Activated CD4-positive, alpha-beta T cell treated with anti-CD3 and anti-CD28 coated beads for 36 hours (primary cell): ENCODE data around the gene NEURL1B. TPM values are rescaled to one million over a fixed set of nuclear protein-coding genes. Genes with fewer than 3 reads are reported as not detected.

Source experiments
- ATAC-seq: fragments of 200-7000 bp; cut with Tn5 transposase; one replicate; pipeline ENCODE4 v1.10.0; 2021; ENCODE audit warnings: mild to moderate bottlenecking, moderate library complexity
- CTCF ChIA-PET: fragments of 350-600 bp; sonication (Branson Sonifier 250); formaldehyde crosslinking; loops from one replicate; lab custom pipeline; 2021; ENCODE audit warnings: antibody characterized with exemption; lab: Charles Lee
- POLR2A ChIA-PET: fragments of 350-600 bp; sonication (Branson Sonifier 250); formaldehyde crosslinking; loops from one replicate; lab custom pipeline; 2021; ENCODE audit warnings: antibody characterized with exemption, inconsistent platforms; lab: Charles Lee
- DNase-seq: peaks from one replicate; pipeline ENCODE4 v3.0.0-alpha.2; 2020
- H3K27ac Mint-ChIP-seq: one replicate; pipeline ENCODE4 v1.8.0; 2021; ENCODE audit warnings: mixed read lengths
- H3K27me3 Mint-ChIP-seq: one replicate; pipeline ENCODE4 v1.8.0; 2021; ENCODE audit warnings: mixed read lengths
- H3K36me3 Mint-ChIP-seq: one replicate; pipeline ENCODE4 v1.8.0; 2021; ENCODE audit warnings: low read depth, mixed read lengths
- H3K4me1 Mint-ChIP-seq: one replicate; pipeline ENCODE4 v1.8.0; 2021; ENCODE audit warnings: mixed read lengths
- H3K4me3 Mint-ChIP-seq: one replicate; pipeline ENCODE4 v1.8.0; 2021; ENCODE audit warnings: mild to moderate bottlenecking, moderate library complexity, mixed read lengths
- H3K9me3 Mint-ChIP-seq: one replicate; pipeline ENCODE4 v1.8.0; 2021; ENCODE audit warnings: low read depth, mixed read lengths
- intact Hi-C, 2 experiments: fragments of 100-400 bp; cut with DNase I in 1 of 2; cut with micrococcal nuclease in 1 of 2; formaldehyde crosslinking; loops; one replicate each; pipeline versions ENCODE4 v1.14.2 to v1.15.1; 2022 to 2024; cut with DNase I, micrococcal nuclease
- total RNA-seq, 2 experiments: library from RNA; stranded (reverse); gene quantifications; one replicate each; pipeline ENCODE4 v1.2.3, GENCODE V29; 2021

NEURL1B gene
- total RNA-seq, 2 experiments from 2014 or later = 0.16 to 0.19 TPM

- Mint-ChIP-seq H3K9me3 (no peaks in the 10 kb centered on the region), H3K36me3 (no peaks in the 10 kb centered on the region), H3K4me3 (no peak overlapping the region), H3K4me1 (no peaks in the 10 kb centered on the region), H3K27ac (no peak overlapping the region), H3K27me3 (no peaks in the 10 kb centered on the region)
- intact Hi-C loops = no loop called here
- CTCF ChIA-PET = interaction anchor here (0.6 to 1.9 kb wide), 5 partner anchors 14 to 895 kb away, joined by 3 to 6 read pairs (median 3); partner anchors contain the start of gene RPL26L1
- ATAC-seq (no peak), DNase-seq (no peak)
- POLR2A ChIA-PET = interaction anchor here (0.6 to 0.7 kb wide), 2 partner anchors 85 to 159 kb away, joined by 3 to 5 read pairs; no protein-coding TSS in a partner anchor
Measured at GRCh38 chr5:172728481-172729241, 87.6 kb downstream of the NEURL1B start.

- H3K27ac Mint-ChIP-seq = no peak overlapping the region
- no peak for ATAC-seq
- CTCF ChIA-PET = interaction anchor here (0.9 to 1.9 kb wide), 2 partner anchors 15 to 230 kb away, joined by 3 to 4 read pairs; partner anchors contain the start of gene RPL26L1
- DNase-seq = no peak
- no peaks in the 10 kb centered on the region for H3K9me3 Mint-ChIP-seq
- H3K36me3 Mint-ChIP-seq = no peaks in the 10 kb centered on the region
- intact Hi-C loops = no loop called here
- H3K27me3 Mint-ChIP-seq = no peaks in the 10 kb centered on the region
- POLR2A ChIA-PET = no interaction called here
- H3K4me1 Mint-ChIP-seq = no peaks in the 10 kb centered on the region
- no peak overlapping the region for H3K4me3 Mint-ChIP-seq
Measured at GRCh38 chr5:172729588-172729987, 88.5 kb downstream of the NEURL1B start.

GRCh38 chr5:172730222-172730621 lies 89.2 kb downstream of the NEURL1B start:
- H3K27ac Mint-ChIP-seq = no peak overlapping the region
- H3K9me3 Mint-ChIP-seq = no peaks in the 10 kb centered on the region
- no peak for ATAC-seq
- H3K4me1 Mint-ChIP-seq = no peaks in the 10 kb centered on the region
- intact Hi-C loops = no loop called here
- DNase-seq = no peak
- H3K27me3 Mint-ChIP-seq = no peaks in the 10 kb centered on the region
- no peaks in the 10 kb centered on the region for H3K36me3 Mint-ChIP-seq
- H3K4me3 Mint-ChIP-seq = no peak overlapping the region
- POLR2A ChIA-PET = no interaction called here
- CTCF ChIA-PET = interaction anchor here (1.9 kb wide), 1 partner anchor 16 kb away, joined by 4 read pairs; no protein-coding TSS in a partner anchor

GRCh38 chr5:172730981-172731679 lies 90.1 kb downstream of the NEURL1B start:
- H3K4me1 Mint-ChIP-seq = no peaks in the 10 kb centered on the region
- POLR2A ChIA-PET = no interaction called here
- ATAC-seq (no peak), DNase-seq (no peak)
- H3K4me3 Mint-ChIP-seq = no peak overlapping the region
- intact Hi-C loops = no loop called here
- no peak overlapping the region for H3K27ac Mint-ChIP-seq
- CTCF ChIA-PET = interaction anchor here (0.6 to 1.9 kb wide), 2 partner anchors 17 to 99 kb away, joined by 3 to 4 read pairs; no protein-coding TSS in a partner anchor
- no peaks in the 10 kb centered on the region for H3K36me3 Mint-ChIP-seq
- no peaks in the 10 kb centered on the region for H3K27me3 Mint-ChIP-seq
- H3K9me3 Mint-ChIP-seq = no peaks in the 10 kb centered on the region

GRCh38 chr5:172731680-172732074 lies 90.6 kb downstream of the NEURL1B start:
- no peaks in the 10 kb centered on the region for H3K36me3 Mint-ChIP-seq
- intact Hi-C loops = no loop called here
- no peaks in the 10 kb centered on the region for H3K9me3 Mint-ChIP-seq
- no peaks in the 10 kb centered on the region for H3K4me1 Mint-ChIP-seq
- DNase-seq = no peak
- ChIA-PET CTCF (interaction anchor here (0.6 to 1.1 kb wide), 2 partner anchors 99 to 202 kb away, joined by 3 to 4 read pairs; no protein-coding TSS in a partner anchor), POLR2A (no interaction called here)
- H3K27me3 Mint-ChIP-seq = no peaks in the 10 kb centered on the region
- no peak for ATAC-seq
- H3K4me3 Mint-ChIP-seq = no peak overlapping the region
- H3K27ac Mint-ChIP-seq = no peak overlapping the region

- no peak for DNase-seq
- POLR2A ChIA-PET = no interaction called here
- H3K27ac Mint-ChIP-seq = no peak overlapping the region
- ATAC-seq = no peak
- CTCF ChIA-PET = interaction anchor here (1.1 kb wide), 1 partner anchor 201 kb away, joined by 4 read pairs; no protein-coding TSS in a partner anchor
- H3K4me3 Mint-ChIP-seq = no peak overlapping the region
- H3K9me3 Mint-ChIP-seq = no peaks in the 10 kb centered on the region
- no peaks in the 10 kb centered on the region for H3K27me3 Mint-ChIP-seq
- H3K4me1 Mint-ChIP-seq = no peaks in the 10 kb centered on the region
- H3K36me3 Mint-ChIP-seq = no peaks in the 10 kb centered on the region
- intact Hi-C loops = no loop called here
Measured at GRCh38 chr5:172732201-172732865, 91.3 kb downstream of the NEURL1B start.

GRCh38 chr5:172733131-172733973 lies 92.3 kb downstream of the NEURL1B start:
- intact Hi-C loops = no loop called here
- CTCF ChIA-PET = interaction anchor here (0.5 to 1.3 kb wide), 6 partner anchors 9 to 200 kb away, joined by 3 to 5 read pairs (median 3); no protein-coding TSS in a partner anchor
- Mint-ChIP-seq H3K4me3 (no peak overlapping the region), H3K36me3 (no peaks in the 10 kb centered on the region), H3K27ac (no peak overlapping the region), H3K4me1 (no peaks in the 10 kb centered on the region), H3K9me3 (no peaks in the 10 kb centered on the region), H3K27me3 (no peaks in the 10 kb centered on the region)
- POLR2A ChIA-PET = no interaction called here
- DNase-seq = no peak
- no peak for ATAC-seq

GRCh38 chr5:172733974-172734346 lies 92.9 kb downstream of the NEURL1B start:
- ChIA-PET CTCF (interaction anchor here (0.5 to 1.3 kb wide), 3 partner anchors 26 to 200 kb away, joined by 3 to 5 read pairs (median 4); no protein-coding TSS in a partner anchor), POLR2A (no interaction called here)
- no peak overlapping the region for H3K4me3 Mint-ChIP-seq
- ATAC-seq = no peak
- H3K9me3 Mint-ChIP-seq = no peaks in the 10 kb centered on the region
- no peaks in the 10 kb centered on the region for H3K36me3 Mint-ChIP-seq
- no peak overlapping the region for H3K27ac Mint-ChIP-seq
- no peaks in the 10 kb centered on the region for H3K27me3 Mint-ChIP-seq
- DNase-seq = no peak
- no peaks in the 10 kb centered on the region for H3K4me1 Mint-ChIP-seq
- intact Hi-C loops = no loop called here

GRCh38 chr5:172735141-172735831 lies 94.2 kb downstream of the NEURL1B start:
- ChIA-PET POLR2A (no interaction called here), CTCF (interaction anchor here (0.6 kb wide), 1 partner anchor 48 kb away, joined by 3 read pairs; no protein-coding TSS in a partner anchor)
- H3K27ac Mint-ChIP-seq = no peak overlapping the region
- no peaks in the 10 kb centered on the region for H3K36me3 Mint-ChIP-seq
- H3K27me3 Mint-ChIP-seq = no peaks in the 10 kb centered on the region
- no peak for ATAC-seq
- H3K4me1 Mint-ChIP-seq = no peaks in the 10 kb centered on the region
- intact Hi-C loops = no loop called here
- H3K4me3 Mint-ChIP-seq = no peak overlapping the region
- H3K9me3 Mint-ChIP-seq = no peaks in the 10 kb centered on the region
- no peak for DNase-seq

- ATAC-seq (no peak), DNase-seq (no peak)
- H3K27ac Mint-ChIP-seq = no peak overlapping the region
- intact Hi-C loops = no loop called here
- H3K27me3 Mint-ChIP-seq = no peaks in the 10 kb centered on the region
- CTCF ChIA-PET = no interaction called here
- H3K4me1 Mint-ChIP-seq = no peaks in the 10 kb centered on the region
- no peaks in the 10 kb centered on the region for H3K9me3 Mint-ChIP-seq
- H3K4me3 Mint-ChIP-seq = no peak overlapping the region
- H3K36me3 Mint-ChIP-seq = no peaks in the 10 kb centered on the region
- POLR2A ChIA-PET = no interaction called here
Measured at GRCh38 chr5:172736508-172737135, 95.6 kb downstream of the NEURL1B start.
